Transverse colon (tissue), 4 donors: ENCODE measurements around the gene SAPCD2. TPM values are rescaled to one million over a fixed set of nuclear protein-coding genes. Genes with fewer than 3 reads are reported as not detected.
A peak's percentile ranks its signal among the peaks of the same experiment; 100 is the strongest.

Experiments
- DNase-seq: peaks from one replicate; pipeline ENCODE4 v3.0.0-alpha.2; 2019
- H3K27ac ChIP-seq, 4 donors: fragments of 200-600 bp; sonication (generic); 2 replicates each; pipeline ENCODE4 v1.5.1; 2016 to 2018; ENCODE audit warnings: inconsistent platforms in 4 of 4
- H3K27me3 ChIP-seq: fragments of 200-600 bp; sonication (generic); 2 replicates; pipeline ENCODE4 v1.5.1; 2017; ENCODE audit warnings: inconsistent platforms
- H3K36me3 ChIP-seq, 4 donors: fragments of 200-600 bp; sonication (generic); 2 replicates each; pipeline ENCODE4 v1.5.1; 2017 to 2019; ENCODE audit warnings: inconsistent platforms in 4 of 4
- H3K4me1 ChIP-seq, 4 donors: fragments of 200-600 bp; sonication (generic); 2 replicates each; pipeline ENCODE4 v1.5.1; 2017 to 2020; ENCODE audit warnings: inconsistent platforms in 4 of 4
- H3K4me3 ChIP-seq, 4 donors: fragments of 200-600 bp; sonication (generic); 1 replicate in 1 of 4; 2 replicates in 3 of 4; pipeline versions ENCODE4 v1.5.1 to v1.6.1; 2017 to 2019; ENCODE audit warnings: inconsistent platforms in 4 of 4
- H3K9me3 ChIP-seq, 2 donors: fragments of 200-600 bp; sonication (generic); 2 replicates each; pipeline ENCODE4 v1.5.1; 2017 to 2019; ENCODE audit warnings: inconsistent platforms in 2 of 2
- CTCF ChIP-seq, 5 experiments: fragments of 200-600 bp in 3 of 5; fragments of 450-650 bp in 2 of 5; sonication (generic) in 3 of 5; IDR thresholded peaks; 1 replicate in 2 of 5; 2 replicates in 3 of 5; pipeline ENCODE4 v1.5.1; 2016 to 2017; ENCODE audit warnings: antibody characterized with exemption in 5 of 5, inconsistent platforms in 3 of 5, mild to moderate bottlenecking in 2 of 5, moderate library complexity in 1 of 5
- EP300 ChIP-seq: sonication (generic); formaldehyde crosslinking; IDR thresholded peaks from one replicate; pipeline ENCODE4 v1.6.1; 2017; ENCODE audit warnings: antibody characterized with exemption, low read depth
- POLR2A ChIP-seq: fragments of 450-650 bp; IDR thresholded peaks from one replicate; pipeline ENCODE4 v1.6.1; 2016; ENCODE audit warnings: antibody characterized with exemption, mild to moderate bottlenecking, moderate library complexity
- POLR2AphosphoS5 ChIP-seq, 3 donors: sonication (generic); formaldehyde crosslinking; IDR thresholded peaks; one replicate each; pipeline ENCODE4 v1.6.1; 2016; ENCODE audit warnings: antibody characterized with exemption in 3 of 3
- WGBS, 2 donors: methylation state at CpG; one replicate each; pipeline ENCODE4 v1.1.5; 2018; ENCODE audit warnings: low coverage in 1 of 2; 5-methylcytosine and 5-hydroxymethylcytosine counted together
- in situ Hi-C, 4 donors: fragments of 200-750 bp; cut with MboI; loops; one replicate each; pipeline versions ENCODE4 v1.15.0 to v1.15.1; 2017; ENCODE audit warnings: low sequenced_read_pairs in 3 of 4, low pct_ligation_motif_present in 1 of 4, low pct_unique_long_range_greater_than_20kb in 1 of 4
- intact Hi-C: fragments of 100-400 bp; cut with DNase I; formaldehyde crosslinking; loops from one replicate; pipeline ENCODE4 v1.15.1; 2023; ENCODE audit warnings: low total_unique reads
- total RNA-seq, 4 donors: library from RNA; depleted of rRNA; stranded (reverse); fragments of >200 nt; gene quantifications; one replicate each; pipeline ENCODE4 v1.1.0, GENCODE V29; 2016

SAPCD2 gene
- total RNA-seq, 4 donors from 2014 or later = 0.37 to 37.2 (median 3.3) TPM

DNA sequence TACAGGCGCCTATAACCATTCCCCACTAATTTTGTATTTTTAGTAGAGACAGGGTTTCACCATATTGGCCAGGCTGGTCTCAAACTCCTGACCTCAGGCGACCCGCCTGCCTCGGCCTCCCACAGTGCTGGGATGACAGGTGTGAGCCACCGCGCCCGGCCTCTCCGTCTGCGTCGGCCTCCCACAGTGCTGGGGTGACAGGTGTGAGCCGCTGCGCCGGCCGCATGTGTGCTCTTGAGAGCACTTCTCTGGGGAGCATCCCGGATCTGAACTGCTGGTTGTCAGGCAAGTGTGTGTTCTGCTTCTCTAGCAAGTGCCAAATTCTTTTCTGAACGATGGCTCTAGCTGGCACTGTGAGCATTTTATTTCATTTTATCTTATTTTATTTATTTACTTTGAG is 12.8 kb downstream of the SAPCD2 start:
- no peaks in the 10 kb centered on the region for H3K9me3 ChIP-seq
- H3K27me3 ChIP-seq = peaks cover 18% of the 10 kb centered on the region
- H3K36me3 ChIP-seq = no peaks in the 10 kb centered on the region
- in situ Hi-C loops = no loop called here
- H3K4me3 ChIP-seq = no peak overlapping the region
- H3K4me1 ChIP-seq = peaks cover 26 to 59% (median 47%) of the 10 kb centered on the region in 4 donors
- WGBS, 2 donors = 26 to 56% methylated on average over 2 to 16 of the region's 16 CpGs
- intact Hi-C loops = no loop called here
- no peak for DNase-seq
- no peak for TF ChIP-seq POLR2AphosphoS5 (IDR thresholded peaks at IDR 0.05)
- TF ChIP-seq POLR2A = no peak
- TF ChIP-seq EP300 = no peak
- no peak for TF ChIP-seq CTCF (IDR thresholded peaks at IDR 0.05)
- H3K27ac ChIP-seq = peak overlapping the region in 1 of 4 donors; percentile 36

- WGBS, 2 donors = 54 to 78% methylated on average over 3 to 17 of the region's 17 CpGs
- DNase-seq = peak; percentile 50
Observed at GRCh38 chr9:137056739-137057415, 13.5 kb downstream of the SAPCD2 start.

DNA sequence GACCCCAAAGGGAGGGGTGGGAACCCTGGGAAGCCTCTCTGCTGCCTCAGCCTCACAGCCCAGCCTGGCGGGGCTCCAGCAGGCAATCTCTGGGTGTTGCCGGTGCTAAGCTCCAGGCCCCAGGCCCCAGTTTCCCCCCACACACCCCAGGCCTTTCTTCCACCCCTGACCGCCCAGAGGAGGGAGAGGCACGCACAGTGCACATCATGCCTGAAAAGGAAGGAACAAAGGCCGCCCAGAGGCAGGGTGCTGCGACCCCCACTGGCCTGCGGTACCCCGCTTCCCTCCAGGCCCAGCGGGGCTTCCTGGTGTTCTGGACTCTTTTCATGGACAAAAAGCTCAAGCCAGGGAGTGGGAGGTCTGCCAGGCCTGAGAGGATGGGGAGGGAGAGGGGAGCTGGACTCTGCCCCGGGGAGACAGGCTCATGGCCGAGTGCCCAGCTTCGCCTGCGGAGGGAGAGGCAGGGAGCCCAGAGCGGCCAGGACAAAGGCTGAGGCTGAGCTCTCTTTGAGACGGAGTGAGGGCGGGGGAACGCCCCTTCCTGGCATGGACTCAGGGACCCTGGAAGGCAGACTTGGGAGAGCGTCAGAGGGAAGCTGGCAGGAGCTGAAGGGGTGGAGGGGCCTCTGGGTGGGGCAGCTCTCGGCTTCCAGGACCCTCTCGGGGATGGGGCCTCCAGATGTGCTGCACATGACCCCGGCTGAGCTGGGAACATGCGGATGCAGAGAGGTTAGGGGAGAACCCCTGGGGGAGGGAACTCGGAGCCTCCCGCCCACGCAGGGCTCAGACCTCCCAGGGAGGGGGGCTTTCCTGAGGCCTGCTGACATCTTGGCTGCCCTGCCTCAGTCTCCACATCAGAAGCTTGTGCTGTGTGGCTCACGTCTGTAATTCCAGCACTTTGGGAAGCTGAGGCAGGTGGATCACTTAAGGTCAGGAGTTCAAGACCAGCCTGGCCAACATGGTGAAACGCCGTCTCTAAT is 14.7 kb downstream of the SAPCD2 start:
- TF ChIP-seq POLR2AphosphoS5 (IDR thresholded peaks at IDR 0.05) (peak; percentile 15 to 71 (median 46)), POLR2A (no peak)
- Histone ChIP-seq H3K4me1 (peaks cover 26 to 59% (median 47%) of the 10 kb centered on the region in 4 donors), H3K27me3 (peaks cover 31% of the 10 kb centered on the region), H3K36me3 (no peaks in the 10 kb centered on the region), H3K27ac (peak overlapping the region; percentile 80 to 89 (median 86)), H3K4me3 (peak overlapping the region in 1 of 4 donors; percentile 22), H3K9me3 (no peaks in the 10 kb centered on the region)
- intact Hi-C loops = no loop called here
- peak; percentile 94 for DNase-seq
- 40 to 43% methylated on average over 1 to 25 of the region's 28 CpGs for WGBS, 2 donors
- in situ Hi-C loops = no loop called here

More at GRCh38 chr9:137056739-137057415, 13.5 kb downstream of the SAPCD2 start:
- peaks cover 24% of the 10 kb centered on the region for H3K27me3 ChIP-seq
- no peaks in the 10 kb centered on the region for H3K36me3 ChIP-seq
- in situ Hi-C loops = no loop called here
- no peak for TF ChIP-seq EP300
- peak in 2 of 3 donors; percentile 32 to 41 for TF ChIP-seq POLR2AphosphoS5 (IDR thresholded peaks at IDR 0.05)
- no peak for TF ChIP-seq POLR2A
- H3K4me1 ChIP-seq = peaks cover 26 to 59% (median 47%) of the 10 kb centered on the region in 4 donors
- H3K4me3 ChIP-seq = no peak overlapping the region
- intact Hi-C loops = no loop called here
- peak overlapping the region in 1 of 4 donors; percentile 89 for H3K27ac ChIP-seq
- H3K9me3 ChIP-seq = no peaks in the 10 kb centered on the region

DNA sequence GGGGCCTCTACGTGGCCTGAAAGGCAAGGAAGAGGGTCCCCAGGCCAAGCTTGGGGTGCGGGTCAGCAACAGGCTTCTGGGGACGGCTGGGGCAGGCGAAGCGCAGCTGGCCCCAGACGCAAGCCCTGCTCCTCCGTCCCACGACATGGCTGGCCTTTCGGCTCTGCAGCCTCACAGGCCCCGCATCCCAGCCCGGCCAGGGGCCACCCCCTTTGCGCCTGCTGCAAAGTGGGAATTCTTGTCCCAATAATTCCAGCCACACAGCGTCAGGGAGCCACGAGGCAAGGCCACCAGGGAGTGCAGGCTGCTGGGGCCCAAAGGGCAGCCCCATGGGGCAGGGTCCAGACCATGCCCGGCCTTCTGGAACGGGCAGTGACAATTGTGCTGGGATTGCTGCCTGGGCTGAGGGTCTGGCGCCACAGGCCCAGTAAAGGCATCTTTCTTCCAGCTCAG is 15.4 kb downstream of the SAPCD2 start:
- in situ Hi-C loops = no loop called here
- Histone ChIP-seq H3K27me3 (peaks cover 31% of the 10 kb centered on the region), H3K4me3 (peak overlapping the region in 2 of 4 donors; percentile 51 to 55), H3K9me3 (no peaks in the 10 kb centered on the region), H3K27ac (peak overlapping the region; percentile 80 to 89 (median 86)), H3K36me3 (no peaks in the 10 kb centered on the region), H3K4me1 (peaks cover 26 to 59% (median 47%) of the 10 kb centered on the region in 4 donors)
- TF ChIP-seq EP300 (no peak), POLR2A (no peak), CTCF (IDR thresholded peaks at IDR 0.05) (no peak), POLR2AphosphoS5 (IDR thresholded peaks at IDR 0.05) (no peak)
- no peak for DNase-seq
- intact Hi-C loops = no loop called here
- WGBS, 2 donors = 56% methylated on average over 11 of the region's 17 CpGs; no CpG with 5 or more reads in 1 of the 2 donors
